ENCODE results near the gene CEP95.
A peak's percentile ranks its signal among the peaks of the same experiment; 100 is the strongest.
"Not testable (repeated sequence)": the region's sequence is repeated elsewhere in the genome, so short reads cannot be mapped to it uniquely, and the experiment has no call there.

CEP95 gene

GRCh38 chr17:64494121-64494520 is 12.7 kb upstream of the CEP95 start:
- Histone ChIP-seq H3K27me3 (ENCODE audit: control insufficient read depth in 1 of 2, insufficient read depth in 1 of 2, low read length in 2 of 2) (no peaks in the 10 kb centered on the region), H3K27ac (ENCODE audit: low read length, poor library complexity, severe bottlenecking) (no peak overlapping the region), H3K18ac (ENCODE audit: low read depth in 1 of 2, low read length in 2 of 2) (no peak overlapping the region), H2BK12ac (ENCODE audit: low read length in 2 of 2) (no peak overlapping the region), H3K23ac (ENCODE audit: low read length in 2 of 2) (no peak overlapping the region), H3K9ac (ENCODE audit: low read length) (peak overlapping the region; percentile 27), H2BK5ac (ENCODE audit: low read depth, low read length, poor library complexity, severe bottlenecking) (no peak overlapping the region), H3K4ac (ENCODE audit: low read depth in 1 of 2, low read length in 2 of 2) (no peak overlapping the region), H4K8ac (ENCODE audit: low read length) (no peak overlapping the region), H3K4me1 (ENCODE audit: control insufficient read depth, insufficient read depth, low read depth, low read length) (peaks cover 8% of the 10 kb centered on the region), H3K4me2 (ENCODE audit: low read length, poor library complexity, severe bottlenecking) (no peak overlapping the region), H3K36me3 (ENCODE audit: control insufficient read depth in 1 of 2, insufficient read depth in 2 of 2, low read depth in 1 of 2, low read length in 2 of 2) (peaks cover 13 to 50% of the 10 kb centered on the region in 2 experiments), H3K79me1 (replicated peaks; ENCODE audit: low read length, poor library complexity, severe bottlenecking) (peaks cover 11% of the 10 kb centered on the region), H3K4me3 (ENCODE audit: insufficient read depth in 1 of 2, low read depth in 1 of 2, low read length in 2 of 2) (peak overlapping the region in 1 of 2 experiments; percentile 52), H3K9me3 (ENCODE audit: control insufficient read depth, low read length) (no peaks in the 10 kb centered on the region), H2BK15ac (ENCODE audit: low read depth, poor library complexity, severe bottlenecking) (no peak overlapping the region), H2BK120ac (ENCODE audit: low read depth, low read length) (no peak overlapping the region), H4K91ac (ENCODE audit: low read length) (no peak overlapping the region), H3K14ac (ENCODE audit: low read length in 2 of 2) (no peak overlapping the region), H2AFZ (ENCODE audit: low read depth, low read length) (no peak overlapping the region), H2AK5ac (ENCODE audit: low read length, severe bottlenecking) (no peak overlapping the region)
- no CpG with 5 or more reads among the region's 2 CpGs for WGBS
- no peak for DNase-seq

GRCh38 chr17:64495300-64495699 is 11.5 kb upstream of the CEP95 start:
- H3K27ac ChIP-seq (ENCODE audit: low read length, poor library complexity, severe bottlenecking); H2BK5ac ChIP-seq (ENCODE audit: low read depth, low read length, poor library complexity, severe bottlenecking); H3K4ac ChIP-seq (ENCODE audit: low read depth in 1 of 2, low read length in 2 of 2); H4K91ac ChIP-seq (ENCODE audit: low read length); H2BK15ac ChIP-seq (ENCODE audit: low read depth, poor library complexity, severe bottlenecking); H2AK5ac ChIP-seq (ENCODE audit: low read length, severe bottlenecking); H4K8ac ChIP-seq (ENCODE audit: low read length); DNase-seq; H2AFZ ChIP-seq (ENCODE audit: low read depth, low read length); H3K4me1 ChIP-seq (ENCODE audit: control insufficient read depth, insufficient read depth, low read depth, low read length); H3K4me2 ChIP-seq (ENCODE audit: low read length, poor library complexity, severe bottlenecking); H3K23ac ChIP-seq (ENCODE audit: low read length in 2 of 2); H2BK120ac ChIP-seq (ENCODE audit: low read depth, low read length); H3K27me3 ChIP-seq (ENCODE audit: control insufficient read depth in 1 of 2, insufficient read depth in 1 of 2, low read length in 2 of 2); H3K14ac ChIP-seq (ENCODE audit: low read length in 2 of 2); H3K18ac ChIP-seq (ENCODE audit: low read depth in 1 of 2, low read length in 2 of 2); H3K9me3 ChIP-seq (ENCODE audit: control insufficient read depth, low read length); H2BK12ac ChIP-seq (ENCODE audit: low read length in 2 of 2): not testable (repeated sequence)
- Histone ChIP-seq H3K9ac (ENCODE audit: low read length) (peak overlapping the region; percentile 100), H3K79me1 (replicated peaks; ENCODE audit: low read length, poor library complexity, severe bottlenecking) (peaks cover 11% of the 10 kb centered on the region), H3K36me3 (ENCODE audit: control insufficient read depth in 1 of 2, insufficient read depth in 2 of 2, low read depth in 1 of 2, low read length in 2 of 2) (peaks cover 12 to 51% of the 10 kb centered on the region in 2 experiments), H3K4me3 (ENCODE audit: insufficient read depth in 1 of 2, low read depth in 1 of 2, low read length in 2 of 2) (peak overlapping the region in 1 of 2 experiments; percentile 87)
- WGBS = 98% methylated on average over 4 of the region's 5 CpGs

- Histone ChIP-seq H4K91ac (ENCODE audit: low read length) (peak overlapping the region; percentile 89), H3K27me3 (ENCODE audit: control insufficient read depth in 1 of 2, insufficient read depth in 1 of 2, low read length in 2 of 2) (no peaks in the 10 kb centered on the region), H3K4me2 (ENCODE audit: low read length, poor library complexity, severe bottlenecking) (peak overlapping the region; percentile 99), H3K18ac (ENCODE audit: low read depth in 1 of 2, low read length in 2 of 2) (peak overlapping the region; percentile 77 to 97), H2BK5ac (ENCODE audit: low read depth, low read length, poor library complexity, severe bottlenecking) (no peak overlapping the region), H3K36me3 (ENCODE audit: control insufficient read depth in 1 of 2, insufficient read depth in 2 of 2, low read depth in 1 of 2, low read length in 2 of 2) (peaks cover 12 to 53% of the 10 kb centered on the region in 2 experiments), H3K23ac (ENCODE audit: low read length in 2 of 2) (peak overlapping the region in 1 of 2 experiments; percentile 89), H2AK5ac (ENCODE audit: low read length, severe bottlenecking) (no peak overlapping the region), H3K4ac (ENCODE audit: low read depth in 1 of 2, low read length in 2 of 2) (peak overlapping the region; percentile 28 to 94), H3K4me3 (ENCODE audit: insufficient read depth in 1 of 2, low read depth in 1 of 2, low read length in 2 of 2) (peak overlapping the region; percentile 77 to 87), H3K4me1 (ENCODE audit: control insufficient read depth, insufficient read depth, low read depth, low read length) (peaks cover 8% of the 10 kb centered on the region), H3K9me3 (ENCODE audit: control insufficient read depth, low read length) (no peaks in the 10 kb centered on the region), H3K79me1 (replicated peaks; ENCODE audit: low read length, poor library complexity, severe bottlenecking) (peaks cover 11% of the 10 kb centered on the region), H2AFZ (ENCODE audit: low read depth, low read length) (peak overlapping the region; percentile 99), H3K9ac (ENCODE audit: low read length) (peak overlapping the region; percentile 100), H2BK15ac (ENCODE audit: low read depth, poor library complexity, severe bottlenecking) (peak overlapping the region; percentile 23), H3K14ac (ENCODE audit: low read length in 2 of 2) (peak overlapping the region in 1 of 2 experiments; percentile 77), H2BK120ac (ENCODE audit: low read depth, low read length) (peak overlapping the region; percentile 57), H2BK12ac (ENCODE audit: low read length in 2 of 2) (peak overlapping the region in 1 of 2 experiments; percentile 32), H3K27ac (ENCODE audit: low read length, poor library complexity, severe bottlenecking) (peak overlapping the region; percentile 95), H4K8ac (ENCODE audit: low read length) (peak overlapping the region; percentile 84)
- WGBS = 5% methylated on average over 20 of the region's 20 CpGs
- no peak for DNase-seq
Measured at GRCh38 chr17:64496348-64496785, 10.4 kb upstream of the CEP95 start.

- H3K4me3 ChIP-seq (ENCODE audit: insufficient read depth in 1 of 2, low read depth in 1 of 2, low read length in 2 of 2) = peak within 1 kb of the TSS; percentile 77 to 87
- H3K79me1 ChIP-seq (replicated peaks; ENCODE audit: low read length, poor library complexity, severe bottlenecking) = peaks cover 9% of the 10 kb centered on the region
- H3K4ac ChIP-seq (ENCODE audit: low read depth in 1 of 2, low read length in 2 of 2) = peak within 1 kb of the TSS; percentile 28 to 94
- no peaks in the 10 kb centered on the region for H3K27me3 ChIP-seq (ENCODE audit: control insufficient read depth in 1 of 2, insufficient read depth in 1 of 2, low read length in 2 of 2)
- peak within 1 kb of the TSS; percentile 99 for H3K4me2 ChIP-seq (ENCODE audit: low read length, poor library complexity, severe bottlenecking)
- peak within 1 kb of the TSS; percentile 95 for H3K27ac ChIP-seq (ENCODE audit: low read length, poor library complexity, severe bottlenecking)
- H3K36me3 ChIP-seq (ENCODE audit: control insufficient read depth in 1 of 2, insufficient read depth in 2 of 2, low read depth in 1 of 2, low read length in 2 of 2) = peaks cover 13 to 55% of the 10 kb centered on the region in 2 experiments
- DNase-seq = peak; percentile 95
- H4K8ac ChIP-seq (ENCODE audit: low read length) = peak within 1 kb of the TSS; percentile 84
- peak within 1 kb of the TSS; percentile 23 for H2BK15ac ChIP-seq (ENCODE audit: low read depth, poor library complexity, severe bottlenecking)
- peak within 1 kb of the TSS; percentile 100 for H3K9ac ChIP-seq (ENCODE audit: low read length)
- peak within 1 kb of the TSS; percentile 89 for H4K91ac ChIP-seq (ENCODE audit: low read length)
- no peak within 1 kb of the TSS for H2BK5ac ChIP-seq (ENCODE audit: low read depth, low read length, poor library complexity, severe bottlenecking)
- peak within 1 kb of the TSS; percentile 32 to 78 for H2BK12ac ChIP-seq (ENCODE audit: low read length in 2 of 2)
- H3K23ac ChIP-seq (ENCODE audit: low read length in 2 of 2) = peak within 1 kb of the TSS in 1 of 2 experiments; percentile 89
- H2AK5ac ChIP-seq (ENCODE audit: low read length, severe bottlenecking) = no peak within 1 kb of the TSS
- H3K9me3 ChIP-seq (ENCODE audit: control insufficient read depth, low read length) = no peaks in the 10 kb centered on the region
- H3K4me1 ChIP-seq (ENCODE audit: control insufficient read depth, insufficient read depth, low read depth, low read length) = peaks cover 6% of the 10 kb centered on the region
- 1% methylated on average over 50 of the region's 50 CpGs for WGBS
- peak within 1 kb of the TSS; percentile 99 for H2AFZ ChIP-seq (ENCODE audit: low read depth, low read length)
- H3K18ac ChIP-seq (ENCODE audit: low read depth in 1 of 2, low read length in 2 of 2) = peak within 1 kb of the TSS; percentile 85 to 97
- H3K14ac ChIP-seq (ENCODE audit: low read length in 2 of 2) = peak within 1 kb of the TSS in 1 of 2 experiments; percentile 77
- H2BK120ac ChIP-seq (ENCODE audit: low read depth, low read length) = peak within 1 kb of the TSS; percentile 57
Measured at GRCh38 chr17:64496786-64497564, 9.8 kb upstream of the CEP95 start, which contains the start of gene POLG2. Gene POLG2 (minus strand): TSS chr17:64497054. CDS start chr17:64496968, 86 bp downstream.

Data from mesenchymal stem cell (in vitro differentiated cells and primary cell).